Measurements from ENCODE around the gene ZNF331.

- TF ChIP-seq CTCF (IDR thresholded peaks at IDR 0.05 in 4 of 5, conservative IDR thresholded peaks at IDR 0.05 in 1 of 5) = no peak
- TF ChIP-seq POLR2A (IDR thresholded peaks at IDR 0.05) = no peak
Measured at GRCh38 chr19:53536225-53536548, 1.8 kb upstream of the ZNF331 start.
